Endothelial cell of umbilical vein (primary cell): ENCODE measurements around the gene TLE3.

Experiments used
- CTCF ChIP-seq, 2 donors: IDR thresholded peaks; 1 replicate in 1 of 2; 2 replicates in 1 of 2; pipeline ENCODE4 v1.5.1; 2011; ENCODE audit warnings: low read length in 2 of 2, mild to moderate bottlenecking in 2 of 2, moderate library complexity in 2 of 2, control low read depth in 1 of 2, inconsistent platforms in 1 of 2, low read depth in 1 of 2; ENCODE audit not compliant: insufficient read depth in 1 of 2; ENCODE audit errors: extremely low read depth in 1 of 2
- POLR2A ChIP-seq: IDR thresholded peaks from 2 replicates; pipeline ENCODE4 v1.6.1; 2012; ENCODE audit warnings: low read depth, mild to moderate bottlenecking, control low read depth, low read length
- POLR2AphosphoS5 ChIP-seq: IDR thresholded peaks from 2 replicates; pipeline ENCODE4 v1.6.1; 2012; ENCODE audit warnings: low read depth, mild to moderate bottlenecking, control low read depth, low read length, moderate library complexity; ENCODE audit not compliant: insufficient read depth

GRCh38 chr15:70050441-70050840, 47.3 kb downstream of the TLE3 start:
- no peak for TF ChIP-seq CTCF (IDR thresholded peaks at IDR 0.05; ENCODE audit: extremely low read depth in 1 of 2, insufficient read depth in 1 of 2, low read depth in 1 of 2, low read length in 2 of 2)
- no peak for TF ChIP-seq POLR2AphosphoS5
- TF ChIP-seq POLR2A = no peak
